LHCN-M2 (cell line): ENCODE results near the gene IPO7. TPM values are rescaled to one million over a fixed set of nuclear protein-coding genes. Genes with fewer than 3 reads are reported as not detected.

Source experiments
- DNase-seq: peaks from one replicate; pipeline ENCODE4 v3.0.0-alpha.2; 2012; ENCODE audit warnings: low read depth
- total RNA-seq: library from RNA; depleted of rRNA; stranded (reverse); fragments of >200 nt; gene quantifications from 2 replicates; pipeline ENCODE4 v1.2.3, GENCODE V29; 2014; rRNA removed

Gene IPO7
- total RNA-seq, 1 experiment from 2014 or later = 153 TPM

- peak; percentile 77 for DNase-seq
Measured at GRCh38 chr11:9490376-9490775, 105.9 kb downstream of the IPO7 start.

DNA sequence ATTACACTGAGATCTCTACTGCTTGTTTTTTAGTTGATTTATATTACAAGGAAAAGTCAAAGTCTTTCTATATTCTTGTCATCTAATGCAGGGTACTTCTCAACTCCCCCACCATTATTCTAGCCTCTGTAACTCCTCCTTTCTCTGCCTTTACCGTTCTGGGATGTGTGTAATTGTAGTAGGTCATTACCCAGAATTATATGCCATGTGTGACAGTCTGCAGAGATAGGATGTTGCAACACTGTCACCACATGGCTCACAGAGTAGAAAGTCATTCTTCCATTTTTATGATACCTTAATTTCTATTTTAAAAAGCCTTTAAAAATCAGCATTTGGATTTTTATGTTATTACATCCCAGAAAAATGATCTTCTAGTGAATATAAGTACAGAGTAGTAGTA is 109.0 kb downstream of the IPO7 start:
- no peak for DNase-seq

- DNase-seq = no peak
Measured at GRCh38 chr11:9494316-9494715, 109.9 kb downstream of the IPO7 start.

- DNase-seq = no peak
Measured at GRCh38 chr11:9495803-9496514, 111.5 kb downstream of the IPO7 start.

Other genes with a start within 250 kb of the IPO7 start
- 81.1 and 91.2 TPM in 2 replicates for gene DENND5A, start 119.3 kb upstream of the IPO7 start, total RNA-seq
- gene TMEM41B, start 70.1 kb upstream of the IPO7 start, total RNA-seq = 39.1 and 43.5 TPM in 2 replicates
- 15.5 and 16.3 TPM in 2 replicates for gene ZNF143, start 76.4 kb downstream of the IPO7 start, total RNA-seq
- 69.2 and 87.8 TPM in 2 replicates for gene WEE1, start 189.0 kb downstream of the IPO7 start, total RNA-seq